Dermis microvascular lymphatic vessel endothelial cell (primary cell): ENCODE data around the gene SERGEF. TPM values are rescaled to one million over a fixed set of nuclear protein-coding genes. Genes with fewer than 3 reads are reported as not detected.
A peak's percentile ranks its signal among the peaks of the same experiment; 100 is the strongest.

Source experiments
- DNase-seq, 2 donors: peaks; one replicate each; pipeline versions ENCODE4 v3.0.0 to v3.0.0-alpha.2; 2010; ENCODE audit warnings: low read depth in 2 of 2
- total RNA-seq: library from RNA; depleted of rRNA; stranded (reverse); fragments of >200 nt; gene quantifications from 2 replicates; pipeline ENCODE4 v1.2.1, GENCODE V29; 2014

Gene SERGEF
- total RNA-seq, 1 donor from 2014 or later: 18.7 TPM

GRCh38 chr11:17864478-17864941 is 148.3 kb downstream of the SERGEF start:
- no peak for DNase-seq

- DNase-seq: no peak
Measured at GRCh38 chr11:17861036-17861755, 151.7 kb downstream of the SERGEF start.

- no peak for DNase-seq
Measured at GRCh38 chr11:17859552-17859951, 153.3 kb downstream of the SERGEF start.

GRCh38 chr11:17855531-17856290 is 157.1 kb downstream of the SERGEF start:
- DNase-seq: no peak

GRCh38 chr11:17853280-17853679 is 159.6 kb downstream of the SERGEF start:
- DNase-seq: no peak

GRCh38 chr11:17852246-17852645 is 160.6 kb downstream of the SERGEF start:
- no peak for DNase-seq

- DNase-seq: no peak
Measured at GRCh38 chr11:17851697-17852096, 161.2 kb downstream of the SERGEF start.

GRCh38 chr11:17850336-17850735 is 162.5 kb downstream of the SERGEF start:
- DNase-seq: no peak

GRCh38 chr11:17848715-17849114 is 164.1 kb downstream of the SERGEF start:
- DNase-seq: no peak

GRCh38 chr11:17846852-17847453 is 165.9 kb downstream of the SERGEF start:
- peak in 1 of 2 donors; percentile 7 for DNase-seq

GRCh38 chr11:17845431-17845881 is 167.4 kb downstream of the SERGEF start:
- no peak for DNase-seq

GRCh38 chr11:17840101-17840548 is 172.7 kb downstream of the SERGEF start:
- peak in 1 of 2 donors; percentile 15 for DNase-seq

- no peak for DNase-seq
Measured at GRCh38 chr11:17839450-17839849, 173.4 kb downstream of the SERGEF start.

- DNase-seq: no peak
Measured at GRCh38 chr11:17838102-17838501, 174.7 kb downstream of the SERGEF start.

- DNase-seq: no peak
Measured at GRCh38 chr11:17831883-17832282, 181.0 kb downstream of the SERGEF start.

- no peak for DNase-seq
Measured at GRCh38 chr11:17831228-17831627, 181.6 kb downstream of the SERGEF start.

- DNase-seq: no peak
Measured at GRCh38 chr11:17828311-17828751, 184.5 kb downstream of the SERGEF start.

- no peak for DNase-seq
Measured at GRCh38 chr11:17827006-17827405, 185.8 kb downstream of the SERGEF start.

- no peak for DNase-seq
Measured at GRCh38 chr11:17822401-17822781, 190.5 kb downstream of the SERGEF start.

- peak in 1 of 2 donors; percentile 42 for DNase-seq
Measured at GRCh38 chr11:17821648-17822400, 191.0 kb downstream of the SERGEF start.

- DNase-seq: peak in 1 of 2 donors; percentile 7
Measured at GRCh38 chr11:17816232-17816931, 196.5 kb downstream of the SERGEF start.
